ENCODE measurements around the gene GRIK4. TPM values are rescaled to one million over a fixed set of nuclear protein-coding genes. Genes with fewer than 3 reads are reported as not detected.

GRIK4 gene
- total RNA-seq, 1 donor from 2014 or later = 0.36 TPM

DNA sequence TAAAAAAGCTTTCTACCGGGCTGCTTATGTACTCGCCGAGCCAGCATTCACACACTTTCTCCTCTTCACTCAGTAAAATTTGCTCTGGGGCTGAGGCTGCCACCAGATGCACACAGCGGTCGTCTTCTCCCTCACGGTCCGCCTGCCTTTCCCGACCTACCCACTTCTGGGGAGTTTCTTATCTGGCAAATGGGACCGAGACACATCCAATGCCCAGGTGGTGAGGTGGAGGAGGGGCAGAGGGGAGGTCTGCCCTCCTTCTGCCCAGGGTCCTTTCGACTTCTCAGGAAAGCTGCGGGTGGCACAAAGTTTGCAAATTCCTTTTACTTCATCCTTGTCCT lies 43.9 kb downstream of the GRIK4 start:
- Mint-ChIP-seq H3K27me3 (ENCODE audit: insufficient read depth, low read depth) (peaks cover 27% of the 10 kb centered on the region), H3K36me3 (no peaks in the 10 kb centered on the region), H3K4me3 (no peak overlapping the region), H3K4me1 (peaks cover 58% of the 10 kb centered on the region), H3K9me3 (no peaks in the 10 kb centered on the region), H3K27ac (no peak overlapping the region)
- H3K79me2 ChIP-seq (ENCODE audit: low read depth) = no peaks in the 10 kb centered on the region
- H3K27me3 ChIP-seq = peaks cover 17% of the 10 kb centered on the region
- H3F3A ChIP-seq (ENCODE audit: low read depth) = peaks cover 4% of the 10 kb centered on the region
- H3K9me3 ChIP-seq (ENCODE audit: low read depth) = no peaks in the 10 kb centered on the region
- H3K4me2 ChIP-seq = no peak overlapping the region
- TF ChIP-seq EZH2phosphoT487 (IDR thresholded peaks at IDR 0.05) (no peak), EZH2 (IDR thresholded peaks at IDR 0.05) (no peak)
- TF ChIP-seq, protein P1, sequence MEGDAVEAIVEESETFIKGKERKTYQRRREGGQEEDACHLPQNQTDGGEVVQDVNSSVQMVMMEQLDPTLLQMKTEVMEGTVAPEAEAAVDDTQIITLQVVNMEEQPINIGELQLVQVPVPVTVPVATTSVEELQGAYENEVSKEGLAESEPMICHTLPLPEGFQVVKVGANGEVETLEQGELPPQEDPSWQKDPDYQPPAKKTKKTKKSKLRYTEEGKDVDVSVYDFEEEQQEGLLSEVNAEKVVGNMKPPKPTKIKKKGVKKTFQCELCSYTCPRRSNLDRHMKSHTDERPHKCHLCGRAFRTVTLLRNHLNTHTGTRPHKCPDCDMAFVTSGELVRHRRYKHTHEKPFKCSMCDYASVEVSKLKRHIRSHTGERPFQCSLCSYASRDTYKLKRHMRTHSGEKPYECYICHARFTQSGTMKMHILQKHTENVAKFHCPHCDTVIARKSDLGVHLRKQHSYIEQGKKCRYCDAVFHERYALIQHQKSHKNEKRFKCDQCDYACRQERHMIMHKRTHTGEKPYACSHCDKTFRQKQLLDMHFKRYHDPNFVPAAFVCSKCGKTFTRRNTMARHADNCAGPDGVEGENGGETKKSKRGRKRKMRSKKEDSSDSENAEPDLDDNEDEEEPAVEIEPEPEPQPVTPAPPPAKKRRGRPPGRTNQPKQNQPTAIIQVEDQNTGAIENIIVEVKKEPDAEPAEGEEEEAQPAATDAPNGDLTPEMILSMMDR (IDR thresholded peaks at IDR 0.05) = no peak
- H3K9ac ChIP-seq = no peak overlapping the region
- no peaks in the 10 kb centered on the region for H3K36me3 ChIP-seq
- H3K4me3 ChIP-seq = no peak overlapping the region
- H2AFZ ChIP-seq (replicated peaks) = peak overlapping the region; percentile 2
- no peak for DNase-seq (ENCODE audit: low spot score)
- H3K4me1 ChIP-seq = peaks cover 14% of the 10 kb centered on the region
- H4K20me1 ChIP-seq (ENCODE audit: low read depth) = peaks cover 4% of the 10 kb centered on the region
- H3K27ac ChIP-seq = no peak overlapping the region

DNA sequence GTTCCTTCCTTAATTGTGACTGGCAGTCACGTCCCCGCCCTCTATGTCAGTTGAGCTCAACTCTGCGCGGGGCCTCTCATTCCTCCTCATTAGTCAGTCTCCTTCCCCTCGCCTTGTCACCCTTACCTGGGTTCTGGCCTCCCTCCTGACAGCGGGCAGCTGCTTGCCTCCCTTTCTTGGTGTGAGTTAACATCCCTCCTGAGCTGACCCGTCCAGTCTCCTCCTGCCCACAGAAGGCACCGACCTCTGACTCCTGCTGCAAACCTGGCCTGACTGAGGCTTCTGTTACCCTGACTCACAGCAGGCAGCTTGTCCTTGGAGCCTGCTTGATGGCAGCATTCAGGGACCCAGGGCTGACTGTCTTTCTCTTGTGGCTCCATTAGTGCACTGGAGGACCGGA lies 45.2 kb downstream of the GRIK4 start:
- no peak for DNase-seq (ENCODE audit: low spot score)
- Histone ChIP-seq H3F3A (ENCODE audit: low read depth) (peaks cover 4% of the 10 kb centered on the region), H3K4me3 (no peak overlapping the region), H3K36me3 (no peaks in the 10 kb centered on the region), H3K27me3 (peaks cover 20% of the 10 kb centered on the region), H3K4me2 (no peak overlapping the region), H3K9me3 (ENCODE audit: low read depth) (no peaks in the 10 kb centered on the region), H3K4me1 (peaks cover 14% of the 10 kb centered on the region), H3K27ac (no peak overlapping the region), H3K79me2 (ENCODE audit: low read depth) (no peaks in the 10 kb centered on the region), H2AFZ (replicated peaks) (no peak overlapping the region), H3K9ac (no peak overlapping the region), H4K20me1 (ENCODE audit: low read depth) (peaks cover 4% of the 10 kb centered on the region)
- Mint-ChIP-seq H3K36me3 (no peaks in the 10 kb centered on the region), H3K9me3 (no peaks in the 10 kb centered on the region), H3K27me3 (ENCODE audit: insufficient read depth, low read depth) (peaks cover 29% of the 10 kb centered on the region), H3K4me3 (no peak overlapping the region), H3K27ac (no peak overlapping the region), H3K4me1 (peaks cover 60% of the 10 kb centered on the region)
- TF ChIP-seq, protein P1 (IDR thresholded peaks at IDR 0.05) = no peak
- TF ChIP-seq EZH2 (IDR thresholded peaks at IDR 0.05) (no peak), EZH2phosphoT487 (IDR thresholded peaks at IDR 0.05) (no peak)

DNA sequence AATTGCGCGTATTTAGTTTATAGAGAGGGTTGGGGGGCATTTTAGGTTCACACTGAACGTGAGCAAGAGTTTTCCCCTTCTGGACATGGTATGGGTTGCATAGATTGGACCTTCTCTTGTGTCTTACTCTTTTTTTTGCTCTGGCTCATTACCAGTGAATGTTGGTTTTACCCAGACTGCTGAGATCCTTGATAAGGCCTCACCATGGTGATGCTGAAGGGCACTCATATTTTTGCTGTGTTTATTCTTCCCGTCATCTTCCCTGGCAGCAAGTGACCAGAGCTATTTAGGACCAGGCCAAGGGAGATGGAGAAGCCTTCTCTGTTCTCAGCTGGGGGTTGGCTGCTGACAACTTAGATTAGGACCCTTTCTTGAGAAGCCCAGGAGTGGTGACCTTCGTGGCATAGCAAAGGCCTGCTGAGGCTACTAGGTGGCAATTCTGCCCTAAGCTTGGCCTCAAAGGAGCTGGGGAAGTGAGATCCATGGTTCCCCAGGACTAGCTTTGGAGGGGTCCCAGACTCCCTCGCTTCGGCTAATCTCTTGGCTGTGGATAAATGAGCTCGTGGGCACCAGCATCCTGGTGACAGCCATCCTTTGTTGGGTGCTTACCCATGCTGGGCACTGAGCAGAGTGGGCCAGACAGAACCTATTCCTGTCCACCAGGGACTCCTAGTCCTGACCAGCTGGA lies 47.3 kb downstream of the GRIK4 start:
- no peak overlapping the region for H3K27ac ChIP-seq
- Mint-ChIP-seq H3K9me3 (no peaks in the 10 kb centered on the region), H3K4me1 (peaks cover 69% of the 10 kb centered on the region), H3K27ac (peak overlapping the region; percentile 69), H3K27me3 (ENCODE audit: insufficient read depth, low read depth) (peaks cover 32% of the 10 kb centered on the region), H3K4me3 (no peak overlapping the region), H3K36me3 (no peaks in the 10 kb centered on the region)
- H3K4me1 ChIP-seq = peaks cover 20% of the 10 kb centered on the region
- H3K36me3 ChIP-seq = no peaks in the 10 kb centered on the region
- H3K9me3 ChIP-seq (ENCODE audit: low read depth) = no peaks in the 10 kb centered on the region
- no peak overlapping the region for H3K4me2 ChIP-seq
- no peak overlapping the region for H3K9ac ChIP-seq
- no peaks in the 10 kb centered on the region for H3K79me2 ChIP-seq (ENCODE audit: low read depth)
- H3K27me3 ChIP-seq = peaks cover 41% of the 10 kb centered on the region
- no peak overlapping the region for H2AFZ ChIP-seq (replicated peaks)
- no peak for DNase-seq (ENCODE audit: low spot score)
- peaks cover 14% of the 10 kb centered on the region for H3F3A ChIP-seq (ENCODE audit: low read depth)
- peaks cover 4% of the 10 kb centered on the region for H4K20me1 ChIP-seq (ENCODE audit: low read depth)
- TF ChIP-seq, protein P1 (IDR thresholded peaks at IDR 0.05) = no peak
- TF ChIP-seq EZH2 (IDR thresholded peaks at IDR 0.05) (no peak), EZH2phosphoT487 (IDR thresholded peaks at IDR 0.05) (no peak)
- H3K4me3 ChIP-seq = no peak overlapping the region
